Fibroblast of lung (primary cell): ENCODE measurements around the gene PPFIBP1. TPM values are rescaled to one million over a fixed set of nuclear protein-coding genes. Genes with fewer than 3 reads are reported as not detected.
A peak's percentile ranks its signal among the peaks of the same experiment; 100 is the strongest.
"Not testable (repeated sequence)": the region's sequence is repeated elsewhere in the genome, so short reads cannot be mapped to it uniquely, and the experiment has no call there.

Experiments
- DNase-seq, 2 donors: peaks; one replicate each; pipeline versions ENCODE4 v3.0.0 to v3.0.0-alpha.2; 2010; ENCODE audit warnings: low read depth in 2 of 2
- H2AFZ ChIP-seq: 2 replicates; pipeline ENCODE4 v1.5.1; 2012; ENCODE audit warnings: low read length, control low read depth, inconsistent platforms
- H3K27ac ChIP-seq: 2 replicates; pipeline ENCODE4 v1.5.1; 2011; ENCODE audit warnings: low read length, control low read depth; ENCODE audit not compliant: insufficient read depth
- H3K27me3 ChIP-seq: 2 replicates; pipeline ENCODE4 v1.5.1; 2011; ENCODE audit warnings: mild to moderate bottlenecking, low read length; ENCODE audit not compliant: control insufficient read depth, insufficient read depth
- H3K36me3 ChIP-seq: 2 replicates; pipeline ENCODE4 v1.5.1; 2011; ENCODE audit warnings: low read length; ENCODE audit not compliant: control insufficient read depth, insufficient read depth
- H3K4me1 ChIP-seq: 2 replicates; pipeline ENCODE4 v1.5.1; 2011; ENCODE audit warnings: low read length; ENCODE audit not compliant: control insufficient read depth, insufficient read depth; ENCODE audit errors: extremely low read depth
- H3K4me2 ChIP-seq: 2 replicates; pipeline ENCODE4 v1.5.1; 2011; ENCODE audit warnings: low read length, control low read depth; ENCODE audit not compliant: insufficient read depth; ENCODE audit errors: extremely low read depth
- H3K4me3 ChIP-seq, 4 experiments: fragments of 200-600 bp in 1 of 4; sonication (generic) in 1 of 4; replicated peaks in 1 of 4; 2 replicates each; pipeline ENCODE4 v1.5.1; 2011 to 2016; ENCODE audit warnings: low read length in 4 of 4, low read depth in 3 of 4, mild to moderate bottlenecking in 3 of 4, control low read depth in 2 of 4, inconsistent platforms in 1 of 4, mixed read lengths in 1 of 4; ENCODE audit not compliant: insufficient read depth in 1 of 4; ENCODE audit errors: control extremely low read depth in 1 of 4
- H3K79me2 ChIP-seq: 2 replicates; pipeline ENCODE4 v1.5.1; 2012; ENCODE audit warnings: mild to moderate bottlenecking, low read length, inconsistent platforms; ENCODE audit not compliant: control insufficient read depth, insufficient read depth
- H3K9ac ChIP-seq: 2 replicates; pipeline ENCODE4 v1.5.1; 2011; ENCODE audit warnings: mild to moderate bottlenecking, low read length, control low read depth; ENCODE audit not compliant: insufficient read depth
- H3K9me3 ChIP-seq: 2 replicates; pipeline ENCODE4 v1.5.1; 2012; ENCODE audit warnings: low read depth, low read length; ENCODE audit not compliant: control insufficient read depth, insufficient read depth
- H4K20me1 ChIP-seq: 2 replicates; pipeline ENCODE4 v1.5.1; 2011; ENCODE audit warnings: low read length; ENCODE audit not compliant: control insufficient read depth, insufficient read depth; ENCODE audit errors: extremely low read depth
- CTCF ChIP-seq, 2 donors: IDR thresholded peaks in 1 of 2; conservative IDR thresholded peaks in 1 of 2; 1 replicate in 1 of 2; 2 replicates in 1 of 2; pipeline ENCODE4 v1.5.1; 2011 to 2012; ENCODE audit warnings: low read length in 2 of 2, control low read depth in 1 of 2, inconsistent platforms in 1 of 2, low read depth in 1 of 2, mild to moderate bottlenecking in 1 of 2
- EZH2 ChIP-seq: IDR thresholded peaks from 2 replicates; pipeline ENCODE4 v1.5.1; 2012; ENCODE audit warnings: low read length, control low read depth, mild to moderate bottlenecking; ENCODE audit errors: missing control alignments
- polyA plus RNA-seq, 2 donors: library from polyadenylated mRNA; depleted of rRNA in 1 of 2; stranded (reverse) in 1 of 2; unstranded in 1 of 2; fragments of >200 nt; gene quantifications; 2 replicates each; pipeline ENCODE4 v1.2.1, GENCODE V29; 2011 to 2012; ENCODE audit warnings: missing spikeins in 1 of 2
- total RNA-seq: library from RNA; depleted of rRNA; stranded (reverse); fragments of >200 nt; gene quantifications from 2 replicates; pipeline ENCODE4 v1.2.1, GENCODE V29; 2014

PPFIBP1 gene
- total and polyA plus RNA-seq, 2 donors (not counting 1 experiment from before 2014, with no cell fraction given): 65.1 to 93.0 TPM

GRCh38 chr12:27635349-27635972, 111.5 kb downstream of the PPFIBP1 start:
- H3K79me2 ChIP-seq: peaks cover 12% of the 10 kb centered on the region
- H3K9me3 ChIP-seq: no peaks in the 10 kb centered on the region
- TF ChIP-seq CTCF (conservative IDR thresholded peaks at IDR 0.05 in 1 of 2, IDR thresholded peaks at IDR 0.05 in 1 of 2; ENCODE audit: low read depth in 1 of 2, low read length in 2 of 2) (peak; percentile 63 to 68), EZH2 (no peak)
- H3K9ac ChIP-seq: no peak overlapping the region
- no peak overlapping the region for H2AFZ ChIP-seq
- no peaks in the 10 kb centered on the region for H3K27me3 ChIP-seq
- no peak overlapping the region for H3K4me2 ChIP-seq
- no peak overlapping the region for H3K4me3 ChIP-seq
- peak; percentile 58 to 86 for DNase-seq
- no peak overlapping the region for H3K27ac ChIP-seq
- H4K20me1 ChIP-seq: no peaks in the 10 kb centered on the region
- no peaks in the 10 kb centered on the region for H3K4me1 ChIP-seq
- H3K36me3 ChIP-seq: no peaks in the 10 kb centered on the region

GRCh38 chr12:27636569-27636968, 112.6 kb downstream of the PPFIBP1 start:
- not testable (repeated sequence) for H4K20me1 ChIP-seq, DNase-seq, H3K9ac ChIP-seq, H3K27ac ChIP-seq, H3K36me3 ChIP-seq, H3K4me3 ChIP-seq, H3K27me3 ChIP-seq, H3K4me1 ChIP-seq, H3K79me2 ChIP-seq, H3K4me2 ChIP-seq, H3K9me3 ChIP-seq, H2AFZ ChIP-seq

GRCh38 chr12:27637524-27637923, 113.5 kb downstream of the PPFIBP1 start:
- H3K27me3 ChIP-seq: no peaks in the 10 kb centered on the region
- H2AFZ ChIP-seq: no peak overlapping the region
- H3K4me2 ChIP-seq: no peak overlapping the region
- no peaks in the 10 kb centered on the region for H3K9me3 ChIP-seq
- H3K79me2 ChIP-seq: no peaks in the 10 kb centered on the region
- H3K9ac ChIP-seq: no peak overlapping the region
- DNase-seq: no peak
- no peaks in the 10 kb centered on the region for H3K4me1 ChIP-seq
- no peaks in the 10 kb centered on the region for H4K20me1 ChIP-seq
- no peak overlapping the region for H3K4me3 ChIP-seq
- H3K27ac ChIP-seq: no peak overlapping the region
- TF ChIP-seq EZH2 (no peak), CTCF (conservative IDR thresholded peaks at IDR 0.05 in 1 of 2, IDR thresholded peaks at IDR 0.05 in 1 of 2; ENCODE audit: low read depth in 1 of 2, low read length in 2 of 2) (no peak)
- H3K36me3 ChIP-seq: no peaks in the 10 kb centered on the region
